Measurements from ENCODE around the gene ZNF835. TPM values are rescaled to one million over a fixed set of nuclear protein-coding genes. Genes with fewer than 3 reads are reported as not detected.

Gene ZNF835
- total RNA-seq, 1 donor from 2014 or later = 4.9 TPM

DNA sequence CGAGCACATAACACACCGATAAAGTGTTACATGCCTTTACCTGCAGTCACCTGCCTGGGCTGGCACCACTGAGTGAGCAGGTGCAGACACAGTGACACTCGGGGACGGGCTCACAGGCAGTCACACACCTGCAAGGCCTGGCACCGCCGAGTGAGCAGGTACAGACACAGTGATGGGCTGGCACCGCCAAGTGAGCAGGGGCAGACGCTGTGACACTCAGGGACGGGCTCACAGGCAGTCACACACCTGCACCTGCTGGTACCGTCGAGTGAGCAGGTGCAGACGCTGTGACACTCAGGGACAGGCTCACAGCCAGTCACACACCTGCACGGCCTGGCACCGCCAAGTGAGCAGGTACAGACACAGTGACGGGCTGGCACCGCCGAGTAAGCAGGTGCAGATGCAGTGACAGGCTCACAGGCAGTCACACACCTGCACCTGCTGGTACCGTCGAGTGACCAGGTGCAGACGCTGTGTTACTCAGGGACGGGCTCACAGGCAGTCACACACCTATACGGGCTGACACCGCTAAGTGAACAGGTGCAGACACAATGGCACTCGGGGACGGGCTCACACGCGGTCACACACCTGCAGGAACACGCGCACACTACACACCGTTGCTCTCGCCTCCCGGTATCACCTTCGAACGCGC lies 470 bp downstream of the ZNF835 start:
- DNase-seq = no peak
- TF ChIP-seq, protein P1, sequence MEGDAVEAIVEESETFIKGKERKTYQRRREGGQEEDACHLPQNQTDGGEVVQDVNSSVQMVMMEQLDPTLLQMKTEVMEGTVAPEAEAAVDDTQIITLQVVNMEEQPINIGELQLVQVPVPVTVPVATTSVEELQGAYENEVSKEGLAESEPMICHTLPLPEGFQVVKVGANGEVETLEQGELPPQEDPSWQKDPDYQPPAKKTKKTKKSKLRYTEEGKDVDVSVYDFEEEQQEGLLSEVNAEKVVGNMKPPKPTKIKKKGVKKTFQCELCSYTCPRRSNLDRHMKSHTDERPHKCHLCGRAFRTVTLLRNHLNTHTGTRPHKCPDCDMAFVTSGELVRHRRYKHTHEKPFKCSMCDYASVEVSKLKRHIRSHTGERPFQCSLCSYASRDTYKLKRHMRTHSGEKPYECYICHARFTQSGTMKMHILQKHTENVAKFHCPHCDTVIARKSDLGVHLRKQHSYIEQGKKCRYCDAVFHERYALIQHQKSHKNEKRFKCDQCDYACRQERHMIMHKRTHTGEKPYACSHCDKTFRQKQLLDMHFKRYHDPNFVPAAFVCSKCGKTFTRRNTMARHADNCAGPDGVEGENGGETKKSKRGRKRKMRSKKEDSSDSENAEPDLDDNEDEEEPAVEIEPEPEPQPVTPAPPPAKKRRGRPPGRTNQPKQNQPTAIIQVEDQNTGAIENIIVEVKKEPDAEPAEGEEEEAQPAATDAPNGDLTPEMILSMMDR (IDR thresholded peaks at IDR 0.05; ENCODE audit: borderline replicate concordance) = no peak
- Histone ChIP-seq H3K27ac (replicated peaks) (peak overlapping the region; percentile 77), H3K4me3 (peak overlapping the region; percentile 89), H3K9me3 (replicated peaks) (no peaks in the 10 kb centered on the region), H3K36me3 (peaks cover 2% of the 10 kb centered on the region), H3K27me3 (ENCODE audit: low read depth) (no peaks in the 10 kb centered on the region), H3K4me1 (peaks cover 25% of the 10 kb centered on the region)
- intact Hi-C loops (cut with micrococcal nuclease) = no loop called here

DNA sequence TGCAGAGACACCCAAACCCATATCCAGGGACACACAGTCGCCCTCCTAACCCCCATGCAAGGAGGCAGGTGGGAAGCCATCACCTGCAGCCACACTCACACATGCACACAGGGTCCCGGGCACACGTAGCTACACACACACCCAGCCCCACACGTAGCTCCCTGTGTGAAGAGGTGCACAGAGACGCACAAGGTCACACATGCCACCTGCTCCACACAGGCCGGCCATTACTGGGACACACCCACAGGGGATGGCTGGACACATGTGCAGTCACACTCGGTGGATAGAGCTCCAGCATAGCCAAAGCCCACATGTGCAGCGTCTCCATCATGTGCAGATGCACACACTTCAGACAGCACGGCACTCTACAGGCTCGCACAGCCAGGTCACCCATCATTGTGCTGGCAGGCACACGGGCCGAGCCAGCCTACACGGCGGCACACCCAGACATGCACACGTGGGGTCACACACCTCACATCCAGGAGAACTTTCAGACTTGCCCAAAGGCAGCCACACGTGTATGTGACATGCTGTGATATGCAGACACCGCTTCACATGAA lies 1.1 kb downstream of the ZNF835 start:
- Histone ChIP-seq H3K36me3 (peaks cover 2% of the 10 kb centered on the region), H3K27me3 (ENCODE audit: low read depth) (no peaks in the 10 kb centered on the region), H3K4me1 (peaks cover 25% of the 10 kb centered on the region), H3K9me3 (replicated peaks) (no peaks in the 10 kb centered on the region), H3K27ac (replicated peaks) (no peak overlapping the region), H3K4me3 (peak overlapping the region; percentile 89)
- DNase-seq = no peak
- TF ChIP-seq, protein P1 (IDR thresholded peaks at IDR 0.05; ENCODE audit: borderline replicate concordance) = no peak
- intact Hi-C loops (cut with micrococcal nuclease) = no loop called here

- intact Hi-C loops (cut with micrococcal nuclease) = no loop called here
- H3K27ac ChIP-seq (replicated peaks) = no peak overlapping the region
- no peaks in the 10 kb centered on the region for H3K27me3 ChIP-seq (ENCODE audit: low read depth)
- peaks cover 25% of the 10 kb centered on the region for H3K4me1 ChIP-seq
- no peak for DNase-seq
- H3K4me3 ChIP-seq = no peak overlapping the region
- H3K36me3 ChIP-seq = peaks cover 16% of the 10 kb centered on the region
- TF ChIP-seq, protein P1 (IDR thresholded peaks at IDR 0.05; ENCODE audit: borderline replicate concordance) = no peak
- H3K9me3 ChIP-seq (replicated peaks) = peaks cover 8% of the 10 kb centered on the region
Observed at GRCh38 chr19:56668676-56669075, 2.9 kb downstream of the ZNF835 start.

DNA sequence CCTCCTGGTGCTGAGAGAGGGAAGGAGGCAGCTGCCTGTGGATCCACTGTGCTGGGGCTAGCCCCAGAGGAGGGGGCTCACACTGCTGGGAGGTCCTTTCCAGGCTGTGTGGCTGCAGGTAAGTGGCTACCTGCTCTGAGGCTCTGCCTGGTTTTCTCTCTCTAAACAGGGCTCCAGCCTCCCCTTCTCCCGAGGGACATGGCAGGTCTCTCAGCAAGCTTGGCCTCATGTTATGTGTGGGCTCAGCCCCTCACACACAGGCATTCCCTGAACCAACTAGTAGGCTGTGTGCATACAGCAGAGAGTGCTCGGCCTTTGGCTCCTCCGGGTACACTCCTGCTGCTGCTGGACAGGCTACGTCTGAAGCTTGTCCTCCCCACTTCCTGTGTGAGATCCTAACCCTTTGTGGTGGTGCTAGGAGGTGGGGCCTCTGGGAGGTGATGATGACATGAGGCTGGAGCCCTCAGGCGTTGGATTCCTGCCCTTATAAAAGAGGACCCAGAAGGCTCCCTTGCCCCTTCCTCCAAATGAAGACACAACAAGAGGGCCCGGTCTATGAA lies 4.2 kb downstream of the ZNF835 start:
- intact Hi-C loops (cut with micrococcal nuclease) = no loop called here
- no peak overlapping the region for H3K27ac ChIP-seq (replicated peaks)
- TF ChIP-seq, protein P1 (IDR thresholded peaks at IDR 0.05; ENCODE audit: borderline replicate concordance) = no peak
- peaks cover 8% of the 10 kb centered on the region for H3K9me3 ChIP-seq (replicated peaks)
- H3K36me3 ChIP-seq = peaks cover 29% of the 10 kb centered on the region
- no peak overlapping the region for H3K4me3 ChIP-seq
- DNase-seq = no peak
- H3K27me3 ChIP-seq (ENCODE audit: low read depth) = no peaks in the 10 kb centered on the region
- H3K4me1 ChIP-seq = peaks cover 22% of the 10 kb centered on the region

DNA sequence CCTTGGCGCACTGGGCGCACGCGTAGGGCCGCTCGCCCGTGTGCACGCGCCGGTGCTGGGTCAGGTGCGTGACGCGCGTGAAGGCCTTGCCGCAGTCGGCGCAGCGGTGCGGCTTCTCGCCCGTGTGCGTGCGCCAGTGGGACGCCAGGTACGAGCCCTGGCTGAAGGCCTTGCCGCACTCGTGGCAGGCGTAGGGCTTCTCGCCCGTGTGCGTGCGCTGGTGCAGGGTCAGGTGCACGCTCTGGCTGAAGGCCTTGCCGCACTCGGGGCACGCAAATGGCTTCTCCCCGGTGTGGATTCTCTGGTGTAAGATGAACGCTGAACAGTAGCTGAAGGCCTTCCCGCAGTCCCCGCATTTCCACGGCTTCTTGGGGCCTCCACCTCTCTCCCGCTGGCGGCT lies 7.0 kb downstream of the ZNF835 start:
- H3K9me3 ChIP-seq (replicated peaks) = peaks cover 8% of the 10 kb centered on the region
- H3K4me1 ChIP-seq = peaks cover 8% of the 10 kb centered on the region
- H3K27me3 ChIP-seq (ENCODE audit: low read depth) = no peaks in the 10 kb centered on the region
- intact Hi-C loops (cut with micrococcal nuclease) = no loop called here
- no peak overlapping the region for H3K4me3 ChIP-seq
- no peak for DNase-seq
- TF ChIP-seq, protein P1 (IDR thresholded peaks at IDR 0.05; ENCODE audit: borderline replicate concordance) = no peak
- no peak overlapping the region for H3K27ac ChIP-seq (replicated peaks)
- H3K36me3 ChIP-seq = peaks cover 35% of the 10 kb centered on the region
